ENCODE results near the gene ZNF546.

GRCh38 chr19:39949026-39949747 lies 47.7 kb upstream of the ZNF546 start:
- TF ChIP-seq, protein P1, sequence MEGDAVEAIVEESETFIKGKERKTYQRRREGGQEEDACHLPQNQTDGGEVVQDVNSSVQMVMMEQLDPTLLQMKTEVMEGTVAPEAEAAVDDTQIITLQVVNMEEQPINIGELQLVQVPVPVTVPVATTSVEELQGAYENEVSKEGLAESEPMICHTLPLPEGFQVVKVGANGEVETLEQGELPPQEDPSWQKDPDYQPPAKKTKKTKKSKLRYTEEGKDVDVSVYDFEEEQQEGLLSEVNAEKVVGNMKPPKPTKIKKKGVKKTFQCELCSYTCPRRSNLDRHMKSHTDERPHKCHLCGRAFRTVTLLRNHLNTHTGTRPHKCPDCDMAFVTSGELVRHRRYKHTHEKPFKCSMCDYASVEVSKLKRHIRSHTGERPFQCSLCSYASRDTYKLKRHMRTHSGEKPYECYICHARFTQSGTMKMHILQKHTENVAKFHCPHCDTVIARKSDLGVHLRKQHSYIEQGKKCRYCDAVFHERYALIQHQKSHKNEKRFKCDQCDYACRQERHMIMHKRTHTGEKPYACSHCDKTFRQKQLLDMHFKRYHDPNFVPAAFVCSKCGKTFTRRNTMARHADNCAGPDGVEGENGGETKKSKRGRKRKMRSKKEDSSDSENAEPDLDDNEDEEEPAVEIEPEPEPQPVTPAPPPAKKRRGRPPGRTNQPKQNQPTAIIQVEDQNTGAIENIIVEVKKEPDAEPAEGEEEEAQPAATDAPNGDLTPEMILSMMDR (IDR thresholded peaks at IDR 0.05) = no peak
- TF ChIP-seq EP300 (IDR thresholded peaks at IDR 0.05) (no peak), POLR2A (IDR thresholded peaks at IDR 0.05) (no peak)

All from stomach (tissue), 4 donors.